Neural cell (in vitro differentiated cells): Measurements from ENCODE around the gene UBAP1L. TPM values are rescaled to one million over a fixed set of nuclear protein-coding genes. Genes with fewer than 3 reads are reported as not detected.

Source experiments
- H2AFZ ChIP-seq: fragments of 200-600, 300-800 bp; sonication (generic), shearing (Covaris generic); 2 replicates; pipeline ENCODE4 v1.6.0; 2014; ENCODE audit warnings: low read depth, mild to moderate bottlenecking, antibody characterized with exemption, low read length, moderate library complexity
- H3F3A ChIP-seq: fragments of 200-600 bp; shearing (Covaris generic); 2 replicates; pipeline ENCODE4 v1.6.1; 2016; ENCODE audit warnings: mild to moderate bottlenecking, moderate library complexity, mixed read lengths, antibody characterized with exemption, low read length; ENCODE audit not compliant: insufficient read depth, poor library complexity, severe bottlenecking
- H3K27ac ChIP-seq: fragments of 200-600, 300-800 bp; sonication (generic), shearing (Covaris generic); 2 replicates; pipeline ENCODE4 v1.5.1; 2014; ENCODE audit warnings: mild to moderate bottlenecking, low read length, moderate library complexity
- H3K27me3 ChIP-seq: fragments of 300-800, 200-600 bp; sonication (generic), shearing (Covaris generic); 2 replicates; pipeline ENCODE4 v1.6.0; 2014; ENCODE audit warnings: mild to moderate bottlenecking, low read depth, low read length, moderate library complexity; ENCODE audit not compliant: insufficient read depth
- H3K36me3 ChIP-seq: fragments of 300-800, 200-600 bp; sonication (generic), shearing (Covaris generic); 2 replicates; pipeline ENCODE4 v1.5.1; 2014; ENCODE audit warnings: mild to moderate bottlenecking, antibody characterized with exemption, low read length, moderate library complexity; ENCODE audit not compliant: insufficient read depth
- H3K4me2 ChIP-seq: fragments of 300-800, 200-600 bp; sonication (generic), shearing (Covaris generic); 2 replicates; pipeline ENCODE4 v1.6.0; 2014; ENCODE audit warnings: mild to moderate bottlenecking, low read length
- H3K4me3 ChIP-seq: fragments of 300-800, 200-600 bp; sonication (generic), shearing (Covaris generic); 2 replicates; pipeline ENCODE4 v1.5.1; 2014; ENCODE audit warnings: mild to moderate bottlenecking, low read length, moderate library complexity
- H3K79me2 ChIP-seq: fragments of 200-600 bp; shearing (Covaris generic); replicated peaks from 2 replicates; pipeline ENCODE4 v1.6.0; 2014; ENCODE audit warnings: mild to moderate bottlenecking, low read length, moderate library complexity; ENCODE audit not compliant: insufficient read depth
- H3K9ac ChIP-seq: fragments of 300-800, 200-600 bp; sonication (generic), shearing (Covaris generic); 2 replicates; pipeline ENCODE4 v1.6.1; 2016; ENCODE audit warnings: mild to moderate bottlenecking, low read length, mixed read lengths
- H3K9me2 ChIP-seq: fragments of 200-600 bp; shearing (Covaris generic); 2 replicates; pipeline ENCODE4 v1.6.1; 2016; ENCODE audit warnings: mild to moderate bottlenecking, low read length, mixed read lengths; ENCODE audit not compliant: insufficient read depth
- H3K9me3 ChIP-seq: fragments of 200-600, 300-800 bp; sonication (generic), shearing (Covaris generic); 2 replicates; pipeline ENCODE4 v1.6.1; 2016; ENCODE audit warnings: mild to moderate bottlenecking, mixed run types, low read length, moderate library complexity, mixed read lengths
- H4K20me1 ChIP-seq: fragments of 200-600 bp; shearing (Covaris generic); 2 replicates; pipeline ENCODE4 v1.6.1; 2016; ENCODE audit warnings: mild to moderate bottlenecking, mixed run types; ENCODE audit not compliant: insufficient read depth
- EP300 ChIP-seq: fragments of 450-650 bp; conservative IDR thresholded peaks from 2 replicates; pipeline ENCODE4 v1.6.1; 2014; ENCODE audit warnings: antibody characterized with exemption, mild to moderate bottlenecking, moderate library complexity; ENCODE audit not compliant: poor library complexity, severe bottlenecking
- EZH2 ChIP-seq: fragments of 200-600, 300-800 bp; shearing (Covaris generic), sonication (generic); IDR thresholded peaks from 2 replicates; pipeline ENCODE4 v1.6.1; 2014; ENCODE audit warnings: antibody characterized with exemption, low read length, borderline replicate concordance, mild to moderate bottlenecking; ENCODE audit not compliant: insufficient read depth, poor library complexity, severe bottlenecking
- MXI1 ChIP-seq: fragments of 450-650 bp; conservative IDR thresholded peaks from 2 replicates; pipeline ENCODE4 v1.6.1; 2014; ENCODE audit warnings: antibody characterized with exemption, mild to moderate bottlenecking; ENCODE audit not compliant: poor library complexity, severe bottlenecking
- POLR2AphosphoS5 ChIP-seq: IDR thresholded peaks from 2 replicates; pipeline ENCODE4 v1.6.1; 2012
- RAD21 ChIP-seq: fragments of 450-650 bp; conservative IDR thresholded peaks from 2 replicates; pipeline ENCODE4 v1.6.1; 2014; ENCODE audit warnings: antibody characterized with exemption, mild to moderate bottlenecking, moderate library complexity
- REST ChIP-seq: IDR thresholded peaks from 2 replicates; pipeline ENCODE4 v1.6.1; 2012; ENCODE audit warnings: borderline replicate concordance
- SMC3 ChIP-seq: fragments of 450-650 bp; conservative IDR thresholded peaks from 2 replicates; pipeline ENCODE4 v1.6.1; 2014; ENCODE audit warnings: antibody characterized with exemption, mild to moderate bottlenecking, moderate library complexity; ENCODE audit not compliant: poor library complexity
- TAF1 ChIP-seq: IDR thresholded peaks from 2 replicates; pipeline ENCODE4 v1.6.1; 2012; ENCODE audit warnings: low read depth
- polyA plus RNA-seq: library from polyadenylated mRNA; depleted of rRNA; stranded (reverse); fragments of >200 nt; gene quantifications from 2 replicates; pipeline ENCODE4 v1.2.3, GENCODE V29; 2014
- TF ChIP-seq, protein P1 (sequence below): fragments of 450-650 bp; IDR thresholded peaks from 2 replicates; pipeline ENCODE4 v1.5.1; 2014; ENCODE audit warnings: antibody characterized with exemption, mild to moderate bottlenecking, moderate library complexity; ENCODE audit not compliant: poor library complexity, severe bottlenecking

Gene UBAP1L
- polyA plus RNA-seq, 1 donor from 2014 or later: 10.3 TPM

GRCh38 chr15:65089206-65089824 is 25.7 kb downstream of the UBAP1L start:
- no peaks in the 10 kb centered on the region for H3K9me3 ChIP-seq
- H2AFZ ChIP-seq: no peak overlapping the region
- no peak overlapping the region for H3K4me3 ChIP-seq
- H3K4me2 ChIP-seq: no peak overlapping the region
- H4K20me1 ChIP-seq: no peaks in the 10 kb centered on the region
- TF ChIP-seq EZH2 (no peak), MXI1 (no peak), RAD21 (no peak), TAF1 (no peak), SMC3 (no peak), EP300 (no peak), POLR2AphosphoS5 (no peak), REST (no peak)
- TF ChIP-seq, protein P1, sequence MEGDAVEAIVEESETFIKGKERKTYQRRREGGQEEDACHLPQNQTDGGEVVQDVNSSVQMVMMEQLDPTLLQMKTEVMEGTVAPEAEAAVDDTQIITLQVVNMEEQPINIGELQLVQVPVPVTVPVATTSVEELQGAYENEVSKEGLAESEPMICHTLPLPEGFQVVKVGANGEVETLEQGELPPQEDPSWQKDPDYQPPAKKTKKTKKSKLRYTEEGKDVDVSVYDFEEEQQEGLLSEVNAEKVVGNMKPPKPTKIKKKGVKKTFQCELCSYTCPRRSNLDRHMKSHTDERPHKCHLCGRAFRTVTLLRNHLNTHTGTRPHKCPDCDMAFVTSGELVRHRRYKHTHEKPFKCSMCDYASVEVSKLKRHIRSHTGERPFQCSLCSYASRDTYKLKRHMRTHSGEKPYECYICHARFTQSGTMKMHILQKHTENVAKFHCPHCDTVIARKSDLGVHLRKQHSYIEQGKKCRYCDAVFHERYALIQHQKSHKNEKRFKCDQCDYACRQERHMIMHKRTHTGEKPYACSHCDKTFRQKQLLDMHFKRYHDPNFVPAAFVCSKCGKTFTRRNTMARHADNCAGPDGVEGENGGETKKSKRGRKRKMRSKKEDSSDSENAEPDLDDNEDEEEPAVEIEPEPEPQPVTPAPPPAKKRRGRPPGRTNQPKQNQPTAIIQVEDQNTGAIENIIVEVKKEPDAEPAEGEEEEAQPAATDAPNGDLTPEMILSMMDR: no peak
- H3K27me3 ChIP-seq: peaks cover 11% of the 10 kb centered on the region
- no peak overlapping the region for H3K9ac ChIP-seq
- no peaks in the 10 kb centered on the region for H3K79me2 ChIP-seq
- no peaks in the 10 kb centered on the region for H3F3A ChIP-seq
- H3K36me3 ChIP-seq: no peaks in the 10 kb centered on the region
- H3K9me2 ChIP-seq: no peaks in the 10 kb centered on the region
- H3K27ac ChIP-seq: no peak overlapping the region

DNA sequence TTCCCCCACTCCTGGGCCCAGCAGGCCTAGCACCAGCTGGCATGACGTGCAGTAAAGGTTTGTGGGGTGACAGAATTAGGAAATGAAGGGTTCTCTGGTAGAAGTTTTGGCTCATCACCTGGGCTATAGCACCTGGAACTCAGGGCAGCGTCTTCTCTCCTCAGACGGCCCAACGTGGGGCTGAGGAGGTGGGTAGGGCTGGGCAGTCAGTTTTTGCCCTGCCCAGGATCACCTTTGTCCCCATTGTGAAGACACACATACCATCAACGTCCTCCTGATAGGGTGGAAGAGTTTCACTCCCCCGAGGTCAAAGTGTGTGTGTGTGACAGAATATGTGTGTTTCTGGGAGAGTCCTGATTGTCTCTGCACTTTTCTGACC is 26.4 kb downstream of the UBAP1L start:
- no peak overlapping the region for H3K9ac ChIP-seq
- no peak overlapping the region for H3K4me2 ChIP-seq
- no peak overlapping the region for H3K4me3 ChIP-seq
- no peaks in the 10 kb centered on the region for H3F3A ChIP-seq
- H3K9me2 ChIP-seq: no peaks in the 10 kb centered on the region
- no peaks in the 10 kb centered on the region for H4K20me1 ChIP-seq
- H3K9me3 ChIP-seq: no peaks in the 10 kb centered on the region
- H3K79me2 ChIP-seq: no peaks in the 10 kb centered on the region
- H3K36me3 ChIP-seq: no peaks in the 10 kb centered on the region
- no peak for TF ChIP-seq MXI1
- TF ChIP-seq RAD21: no peak
- no peak for TF ChIP-seq TAF1
- TF ChIP-seq, protein P1: no peak
- TF ChIP-seq EZH2: no peak
- no peak for TF ChIP-seq EP300
- peaks cover 11% of the 10 kb centered on the region for H3K27me3 ChIP-seq
- no peak overlapping the region for H3K27ac ChIP-seq
- no peak overlapping the region for H2AFZ ChIP-seq
